NCI-H1048 (cell line): ENCODE measurements around the gene GDPGP1.
"Not testable (repeated sequence)": the region's sequence is repeated elsewhere in the genome, so short reads cannot be mapped to it uniquely, and the experiment has no call there.

ENCODE experiments used
- DNase-seq: peaks from one replicate; lab custom pipeline; 2025; lab: John Stamatoyannopoulos, UW

The GDPGP1 gene

DNA sequence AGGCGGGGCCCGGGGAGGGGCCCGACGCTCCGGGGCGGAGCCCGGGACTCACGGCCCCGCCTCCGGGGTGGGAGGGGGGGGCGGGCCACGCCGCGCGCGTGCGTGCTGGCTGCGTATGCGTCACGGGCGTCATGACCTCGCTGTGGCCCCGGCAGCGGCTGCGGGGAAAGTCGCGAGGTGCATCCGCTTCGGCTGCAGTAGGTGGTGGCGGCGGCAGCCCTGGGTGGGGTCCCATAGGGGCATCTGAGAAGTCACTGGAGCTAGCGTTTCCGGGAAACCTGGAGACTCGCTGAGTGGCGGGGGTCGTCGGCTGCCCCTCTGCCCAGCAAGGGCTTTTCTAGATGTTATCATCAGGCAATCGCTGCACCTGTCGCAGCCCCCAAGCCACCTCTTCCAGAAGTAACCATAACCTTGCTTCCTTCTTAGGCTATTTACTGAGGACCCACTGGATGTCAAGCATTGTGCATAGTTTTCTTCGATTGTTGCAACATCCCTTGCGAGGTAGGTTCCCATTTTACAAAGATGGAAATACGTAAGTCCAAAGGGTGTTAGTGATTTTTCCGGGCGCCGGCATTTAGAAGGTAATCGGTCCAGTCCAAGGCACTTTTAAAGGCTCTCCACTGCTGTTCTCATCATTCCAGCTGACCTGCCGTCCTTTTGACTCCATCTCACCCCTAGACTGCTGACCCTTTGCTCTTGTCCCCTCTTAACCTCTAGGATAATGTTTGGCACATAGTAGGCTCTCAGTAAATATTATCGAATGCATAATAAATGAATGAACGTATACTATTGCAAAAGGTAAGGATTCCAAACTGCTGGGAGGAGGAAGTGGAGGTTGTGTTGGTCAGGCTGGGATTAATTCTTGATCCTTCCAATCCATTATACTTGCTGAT, at the start of gene GDPGP1:
GDPGP1 (plus strand) TSS at position 114 of the 893 bp plus-strand sequence. CDS start 6,700 bp downstream, outside the sequence.
- DNase-seq = no peak

- DNase-seq = no peak
These were observed 49.0 kb upstream of the GDPGP1 start for GRCh38 chr15:90184786-90185704.

DNA sequence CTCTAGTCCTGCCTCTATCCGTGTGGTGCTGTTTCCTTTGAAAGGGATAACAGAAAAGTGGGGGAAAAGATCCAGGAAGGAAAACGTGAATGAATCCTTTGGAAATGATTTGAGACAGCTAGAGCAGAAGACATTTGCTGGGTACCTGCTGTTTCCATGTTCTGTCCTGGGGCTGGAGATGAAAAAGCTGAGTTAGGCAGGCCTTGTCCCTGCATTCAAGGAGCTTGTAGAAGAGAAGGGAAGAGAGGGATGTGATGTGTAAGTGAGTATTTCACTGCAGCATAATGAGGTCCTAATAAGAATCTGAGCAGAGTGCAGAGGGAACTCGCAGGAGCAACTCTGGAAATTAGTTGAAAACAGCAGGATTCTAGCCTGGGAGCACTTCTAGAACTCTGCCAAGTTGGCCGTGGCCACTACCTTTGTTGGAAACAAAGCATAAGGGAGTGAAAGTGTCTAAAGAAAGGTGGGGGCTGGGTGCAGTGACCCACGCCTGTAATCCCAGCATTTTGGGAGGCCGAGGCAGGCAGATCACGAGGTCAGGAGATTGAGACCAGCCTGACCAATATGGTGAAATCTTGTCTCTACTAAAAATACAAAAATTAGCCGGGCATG, 46.6 kb upstream of the GDPGP1 start:
- DNase-seq = no peak

DNA sequence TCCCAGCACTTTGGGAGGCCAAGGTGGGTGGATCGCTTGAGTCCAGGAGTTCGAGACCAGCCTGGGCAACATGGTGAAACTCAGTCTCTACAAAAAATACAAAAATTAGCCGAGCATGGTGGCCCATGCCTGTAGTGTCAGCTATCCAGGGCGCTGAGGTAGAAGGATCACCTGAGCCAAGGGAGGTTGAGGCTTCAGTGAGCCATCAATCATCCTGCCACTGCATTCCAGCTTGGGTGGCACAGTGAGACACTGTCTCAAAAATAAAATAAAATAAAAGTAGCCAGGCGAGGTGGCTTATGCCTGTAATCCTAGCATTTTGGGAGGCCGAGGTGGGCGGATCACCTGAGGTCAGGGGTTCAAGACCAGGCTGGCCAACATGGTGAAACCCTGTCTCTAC, 45.9 kb upstream of the GDPGP1 start:
- not testable (repeated sequence) for DNase-seq

GRCh38 chr15:90188914-90189748, 44.9 kb upstream of the GDPGP1 start:
- DNase-seq = no peak

DNA sequence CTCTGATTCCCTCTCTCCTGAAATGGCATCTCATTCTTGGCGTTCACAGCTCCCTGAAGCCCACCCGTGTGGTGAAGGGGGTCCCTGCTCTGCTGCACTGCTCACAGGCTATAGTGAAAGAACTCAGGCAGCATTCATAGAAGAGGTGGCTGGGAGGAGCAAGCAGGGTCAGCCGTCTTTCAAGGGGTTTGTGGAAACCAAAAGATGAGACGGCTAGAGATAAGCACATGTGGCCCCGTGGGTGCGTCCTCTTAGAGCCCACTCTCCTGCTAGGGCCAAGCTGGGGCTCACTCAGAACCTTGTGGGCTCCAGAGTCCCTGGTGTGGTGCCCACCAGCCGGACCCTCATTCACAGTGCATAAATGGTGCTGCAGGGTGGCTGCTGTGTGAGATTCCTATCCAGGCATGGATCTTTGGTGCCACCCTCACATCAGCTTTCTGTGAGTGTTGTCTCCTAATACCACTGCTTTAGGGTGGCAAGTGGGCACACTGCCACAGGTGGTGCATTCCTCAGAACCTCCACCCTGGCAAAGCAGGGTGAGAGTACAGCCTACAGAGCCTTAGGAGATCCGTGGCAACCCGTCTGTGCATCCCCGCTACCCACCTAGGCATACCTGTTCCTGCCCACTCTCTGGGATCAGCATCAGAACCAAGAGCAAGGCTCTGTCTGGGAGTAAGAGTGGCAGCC, 44.1 kb upstream of the GDPGP1 start:
- DNase-seq = no peak

DNA sequence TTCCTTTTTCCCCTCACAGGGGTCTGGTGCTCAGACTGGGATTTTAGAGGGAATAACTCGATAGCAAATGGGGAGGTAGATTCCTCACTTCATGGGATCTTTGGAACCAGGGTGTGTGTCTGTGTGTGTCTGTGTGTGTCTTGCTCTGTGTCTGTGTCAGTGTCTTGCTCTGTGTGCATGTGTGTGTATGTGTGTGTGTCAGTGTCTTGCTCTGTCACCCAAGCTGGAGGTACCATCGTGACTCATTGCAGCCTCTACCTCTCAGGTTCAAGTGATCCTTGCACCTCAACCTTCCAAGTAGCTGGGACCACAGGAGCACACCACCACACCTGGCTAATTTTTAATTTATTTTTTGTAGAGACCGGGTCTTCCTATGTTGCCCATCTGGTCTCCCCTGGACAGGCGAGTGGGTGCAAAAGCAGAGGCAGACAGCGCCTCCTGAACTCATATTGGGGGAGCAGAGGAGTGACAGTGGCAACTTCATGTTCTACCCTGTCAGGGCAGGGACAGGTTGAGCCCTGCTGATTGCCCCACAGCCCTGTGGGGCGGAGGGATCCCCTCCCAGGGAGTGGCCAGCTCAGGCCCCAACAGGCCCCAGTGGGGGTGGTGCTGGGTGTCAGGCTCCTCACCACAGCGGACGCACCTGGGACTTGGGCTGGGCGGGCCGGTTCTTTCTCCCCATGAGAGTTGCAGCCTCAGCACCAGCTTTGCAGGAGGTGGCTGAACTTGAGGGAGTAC, 43.2 kb upstream of the GDPGP1 start:
- DNase-seq = no peak

DNA sequence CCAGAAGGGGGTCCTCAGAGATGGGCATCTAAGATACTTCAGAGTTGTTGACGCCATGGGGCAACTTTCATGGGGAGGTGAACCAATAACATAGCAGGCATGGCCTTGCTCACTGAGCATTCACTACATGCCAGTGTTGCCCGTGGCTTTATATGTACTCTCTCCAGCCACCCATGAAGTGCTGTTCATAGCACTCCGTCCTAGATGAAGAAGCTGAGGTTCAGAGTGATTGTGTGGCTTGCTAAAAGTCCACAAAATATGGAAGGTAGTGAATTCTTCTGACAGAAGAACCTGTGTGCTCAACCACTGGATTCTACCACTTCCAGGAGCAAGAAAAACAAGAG, 42.7 kb upstream of the GDPGP1 start:
- no peak for DNase-seq

- no peak for DNase-seq
These were observed 42.1 kb upstream of the GDPGP1 start for GRCh38 chr15:90191794-90192509.

GRCh38 chr15:90192961-90193786, 40.8 kb upstream of the GDPGP1 start:
- no peak for DNase-seq

DNA sequence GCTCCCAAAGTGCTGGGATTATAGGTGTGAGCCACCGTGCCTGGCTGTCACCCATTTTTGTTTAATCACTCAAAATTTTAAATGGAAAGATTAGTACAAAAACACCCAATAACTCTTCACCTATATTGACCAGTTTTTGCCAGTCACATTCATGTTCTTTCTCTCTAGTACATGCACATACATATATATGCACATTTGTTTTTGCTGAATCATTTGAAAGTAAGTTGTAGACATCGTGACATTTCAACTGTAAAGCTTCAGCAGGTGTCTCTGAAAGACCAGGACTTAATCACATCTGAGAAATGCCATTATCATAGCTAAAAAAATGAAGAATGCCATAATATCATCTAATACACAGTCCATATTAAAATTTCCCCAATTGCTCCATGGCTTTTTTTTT, 39.4 kb upstream of the GDPGP1 start:
- DNase-seq = no peak

DNA sequence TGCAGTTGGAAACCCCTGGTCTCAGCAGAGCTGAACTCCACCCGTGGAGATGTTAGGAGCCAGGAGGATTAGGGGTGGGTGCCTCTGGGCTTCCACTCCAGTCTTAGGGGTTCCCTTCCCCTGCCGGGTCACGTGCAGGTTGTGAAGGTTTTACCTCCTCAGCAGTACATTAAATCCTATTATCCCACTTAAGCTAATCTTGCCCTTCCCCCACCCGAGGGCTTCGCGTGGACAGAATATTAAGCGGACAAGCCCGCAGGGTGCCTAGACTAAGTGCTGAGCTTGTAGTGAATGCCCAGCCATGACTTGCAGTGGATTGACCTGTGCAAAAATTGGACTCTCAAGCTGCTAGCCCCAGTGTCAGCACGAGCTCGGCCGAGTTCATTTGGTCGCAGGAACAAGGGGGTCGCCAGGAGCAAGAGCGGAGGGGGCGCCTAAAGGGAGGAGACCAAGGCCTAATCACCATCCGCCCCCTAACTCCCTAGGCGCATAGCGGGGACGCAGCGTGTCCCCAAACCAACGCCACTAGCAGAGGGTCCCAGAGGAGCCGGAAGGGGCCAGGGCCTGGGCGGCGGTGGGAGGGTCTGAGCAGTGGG, 33.4 kb upstream of the GDPGP1 start:
- no peak for DNase-seq

- DNase-seq = no peak
These were observed 32.7 kb upstream of the GDPGP1 start, which contains the start of gene SEMA4B for GRCh38 chr15:90201130-90201943. SEMA4B (plus strand) TSS chr15:90201330; CDS start chr15:90201579, 249 bp downstream.

GRCh38 chr15:90201944-90202375, 32.0 kb upstream of the GDPGP1 start:
- DNase-seq = no peak

DNA sequence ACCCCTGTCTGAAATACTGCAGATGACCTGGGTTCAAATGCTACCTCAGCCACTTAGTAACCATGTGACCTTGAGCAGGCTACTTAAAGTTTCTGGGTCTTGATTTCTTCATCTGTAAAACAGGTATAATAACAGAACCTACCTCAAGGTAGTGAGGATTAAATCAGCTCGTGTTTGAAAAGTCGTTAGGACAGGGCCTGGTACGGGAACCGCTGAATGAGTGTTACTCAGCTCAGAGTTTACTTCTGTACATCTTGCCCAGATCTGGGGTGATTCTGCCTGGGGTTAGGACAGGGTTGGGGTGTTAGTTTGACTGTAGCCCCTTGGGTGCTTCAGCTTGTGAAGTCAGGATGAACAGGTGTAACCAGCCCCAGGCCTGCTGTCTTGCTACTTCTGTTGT, 31.1 kb upstream of the GDPGP1 start:
- no peak for DNase-seq

- DNase-seq = no peak
These were observed 30.5 kb upstream of the GDPGP1 start for GRCh38 chr15:90203473-90203872.

DNA sequence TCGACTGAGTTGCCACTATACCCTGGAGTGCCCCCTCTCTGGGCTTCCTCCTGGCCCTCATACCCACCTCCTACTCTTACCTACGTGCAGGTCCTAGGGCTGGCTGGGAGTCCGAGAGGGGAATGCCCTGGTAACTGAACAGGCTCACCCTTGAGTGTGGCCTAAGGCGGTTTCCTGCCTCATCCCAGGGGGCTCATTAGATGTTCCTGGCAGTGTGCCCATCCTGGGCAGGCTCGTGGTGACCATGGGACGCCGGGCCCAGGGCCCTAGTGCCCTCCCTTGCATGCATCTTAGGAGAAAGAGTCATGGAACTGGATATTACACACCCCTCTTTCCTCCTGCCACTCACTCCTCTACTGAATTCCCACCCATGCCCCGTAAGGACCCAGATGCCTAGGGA, 30.1 kb upstream of the GDPGP1 start:
- DNase-seq = no peak
